A673 (cell line): Measurements from ENCODE around the gene ZDHHC4.

Experiments
- EZH2 ChIP-seq: fragments of 200-600 bp; sonication (generic); IDR thresholded peaks from 2 replicates; pipeline ENCODE4 v1.6.1; 2017; ENCODE audit warnings: borderline replicate concordance, low read depth, mild to moderate bottlenecking, mixed read lengths, antibody characterized with exemption, low read length; ENCODE audit not compliant: poor library complexity, severe bottlenecking
- TF ChIP-seq, protein P1 (sequence below): fragments of 300-800, 200-600 bp; sonication (generic); conservative IDR thresholded peaks from 2 replicates; pipeline ENCODE4 v1.5.1; 2017; ENCODE audit warnings: low read depth, mild to moderate bottlenecking, antibody characterized with exemption, low read length, moderate library complexity, mixed read lengths

- TF ChIP-seq, protein P1, sequence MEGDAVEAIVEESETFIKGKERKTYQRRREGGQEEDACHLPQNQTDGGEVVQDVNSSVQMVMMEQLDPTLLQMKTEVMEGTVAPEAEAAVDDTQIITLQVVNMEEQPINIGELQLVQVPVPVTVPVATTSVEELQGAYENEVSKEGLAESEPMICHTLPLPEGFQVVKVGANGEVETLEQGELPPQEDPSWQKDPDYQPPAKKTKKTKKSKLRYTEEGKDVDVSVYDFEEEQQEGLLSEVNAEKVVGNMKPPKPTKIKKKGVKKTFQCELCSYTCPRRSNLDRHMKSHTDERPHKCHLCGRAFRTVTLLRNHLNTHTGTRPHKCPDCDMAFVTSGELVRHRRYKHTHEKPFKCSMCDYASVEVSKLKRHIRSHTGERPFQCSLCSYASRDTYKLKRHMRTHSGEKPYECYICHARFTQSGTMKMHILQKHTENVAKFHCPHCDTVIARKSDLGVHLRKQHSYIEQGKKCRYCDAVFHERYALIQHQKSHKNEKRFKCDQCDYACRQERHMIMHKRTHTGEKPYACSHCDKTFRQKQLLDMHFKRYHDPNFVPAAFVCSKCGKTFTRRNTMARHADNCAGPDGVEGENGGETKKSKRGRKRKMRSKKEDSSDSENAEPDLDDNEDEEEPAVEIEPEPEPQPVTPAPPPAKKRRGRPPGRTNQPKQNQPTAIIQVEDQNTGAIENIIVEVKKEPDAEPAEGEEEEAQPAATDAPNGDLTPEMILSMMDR = no peak
- no peak for TF ChIP-seq EZH2
Observed at GRCh38 chr7:6531492-6532279, 45.6 kb upstream of the ZDHHC4 start.
